RWPE1 (cell line): ENCODE results near the gene UBASH3A.

ENCODE experiments used
- CTCF ChIA-PET: fragments of 350-600 bp; sonication (Branson Sonifier 250); formaldehyde crosslinking; extraction: SDS; loops from one replicate; lab custom pipeline; 2021; lab: Yijun Ruan, JAX
- POLR2A ChIA-PET: fragments of 400-600 bp; formaldehyde crosslinking; extraction: SDS; loops from one replicate; lab custom pipeline; 2020; ENCODE audit warnings: antibody characterized with exemption; ENCODE audit not compliant: low non-redundant PET; lab: Yijun Ruan, JAX
- DNase-seq: peaks from one replicate; pipeline ENCODE4 v3.0.0; 2012; ENCODE audit warnings: low spot score
- H3K27ac ChIP-seq: fragments of 450-650 bp; 2 replicates; pipeline ENCODE4 v1.5.1; 2017
- TF ChIP-seq, protein P1 (sequence below): fragments of 450-650 bp; conservative IDR thresholded peaks from 2 replicates; pipeline ENCODE4 v1.5.1; 2017; ENCODE audit warnings: low read depth, mild to moderate bottlenecking

UBASH3A gene, protein sequence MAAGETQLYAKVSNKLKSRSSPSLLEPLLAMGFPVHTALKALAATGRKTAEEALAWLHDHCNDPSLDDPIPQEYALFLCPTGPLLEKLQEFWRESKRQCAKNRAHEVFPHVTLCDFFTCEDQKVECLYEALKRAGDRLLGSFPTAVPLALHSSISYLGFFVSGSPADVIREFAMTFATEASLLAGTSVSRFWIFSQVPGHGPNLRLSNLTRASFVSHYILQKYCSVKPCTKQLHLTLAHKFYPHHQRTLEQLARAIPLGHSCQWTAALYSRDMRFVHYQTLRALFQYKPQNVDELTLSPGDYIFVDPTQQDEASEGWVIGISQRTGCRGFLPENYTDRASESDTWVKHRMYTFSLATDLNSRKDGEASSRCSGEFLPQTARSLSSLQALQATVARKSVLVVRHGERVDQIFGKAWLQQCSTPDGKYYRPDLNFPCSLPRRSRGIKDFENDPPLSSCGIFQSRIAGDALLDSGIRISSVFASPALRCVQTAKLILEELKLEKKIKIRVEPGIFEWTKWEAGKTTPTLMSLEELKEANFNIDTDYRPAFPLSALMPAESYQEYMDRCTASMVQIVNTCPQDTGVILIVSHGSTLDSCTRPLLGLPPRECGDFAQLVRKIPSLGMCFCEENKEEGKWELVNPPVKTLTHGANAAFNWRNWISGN

DNA sequence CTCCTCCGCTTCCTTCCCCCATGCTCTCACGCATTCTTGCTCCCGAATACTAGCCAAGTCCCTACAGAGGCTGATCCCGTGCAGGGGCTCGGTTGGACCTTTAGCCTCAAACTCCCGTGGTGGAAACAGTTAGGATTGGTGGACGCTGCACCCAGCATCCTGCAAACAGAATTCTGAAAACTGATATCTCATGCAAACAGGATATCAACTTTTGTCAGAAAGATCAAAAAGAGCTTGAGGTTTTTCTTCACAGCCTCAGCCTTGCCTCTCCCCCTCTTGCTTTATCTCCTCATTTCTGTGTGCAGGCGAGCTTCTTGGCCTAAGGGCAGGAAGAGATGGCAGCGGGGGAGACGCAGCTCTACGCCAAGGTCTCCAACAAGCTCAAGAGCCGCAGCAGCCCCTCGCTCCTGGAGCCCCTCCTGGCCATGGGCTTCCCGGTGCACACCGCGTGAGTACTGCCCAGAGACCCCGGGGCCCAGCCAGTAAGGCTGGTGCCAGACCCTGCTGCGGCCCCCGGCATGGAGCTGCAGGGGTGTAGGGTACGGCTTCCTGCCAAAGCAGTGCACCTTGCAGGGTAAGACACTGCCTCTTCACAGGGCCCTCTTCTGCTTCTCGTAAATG, at the start of gene UBASH3A:
Gene UBASH3A (plus strand): TSS at position 292 of the 621 bp plus-strand sequence. CDS start 44 bp downstream, at position 336.
- ChIA-PET POLR2A (no interaction called here), CTCF (interaction anchor here (0.7 to 0.9 kb wide), 3 partner anchors 9 to 258 kb away, joined by 3 to 4 read pairs (median 3); no protein-coding TSS in a partner anchor)
- H3K27ac ChIP-seq, result no peak within 1 kb of the TSS
- DNase-seq, result no peak
- TF ChIP-seq, protein P1, sequence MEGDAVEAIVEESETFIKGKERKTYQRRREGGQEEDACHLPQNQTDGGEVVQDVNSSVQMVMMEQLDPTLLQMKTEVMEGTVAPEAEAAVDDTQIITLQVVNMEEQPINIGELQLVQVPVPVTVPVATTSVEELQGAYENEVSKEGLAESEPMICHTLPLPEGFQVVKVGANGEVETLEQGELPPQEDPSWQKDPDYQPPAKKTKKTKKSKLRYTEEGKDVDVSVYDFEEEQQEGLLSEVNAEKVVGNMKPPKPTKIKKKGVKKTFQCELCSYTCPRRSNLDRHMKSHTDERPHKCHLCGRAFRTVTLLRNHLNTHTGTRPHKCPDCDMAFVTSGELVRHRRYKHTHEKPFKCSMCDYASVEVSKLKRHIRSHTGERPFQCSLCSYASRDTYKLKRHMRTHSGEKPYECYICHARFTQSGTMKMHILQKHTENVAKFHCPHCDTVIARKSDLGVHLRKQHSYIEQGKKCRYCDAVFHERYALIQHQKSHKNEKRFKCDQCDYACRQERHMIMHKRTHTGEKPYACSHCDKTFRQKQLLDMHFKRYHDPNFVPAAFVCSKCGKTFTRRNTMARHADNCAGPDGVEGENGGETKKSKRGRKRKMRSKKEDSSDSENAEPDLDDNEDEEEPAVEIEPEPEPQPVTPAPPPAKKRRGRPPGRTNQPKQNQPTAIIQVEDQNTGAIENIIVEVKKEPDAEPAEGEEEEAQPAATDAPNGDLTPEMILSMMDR, result no peak

DNA sequence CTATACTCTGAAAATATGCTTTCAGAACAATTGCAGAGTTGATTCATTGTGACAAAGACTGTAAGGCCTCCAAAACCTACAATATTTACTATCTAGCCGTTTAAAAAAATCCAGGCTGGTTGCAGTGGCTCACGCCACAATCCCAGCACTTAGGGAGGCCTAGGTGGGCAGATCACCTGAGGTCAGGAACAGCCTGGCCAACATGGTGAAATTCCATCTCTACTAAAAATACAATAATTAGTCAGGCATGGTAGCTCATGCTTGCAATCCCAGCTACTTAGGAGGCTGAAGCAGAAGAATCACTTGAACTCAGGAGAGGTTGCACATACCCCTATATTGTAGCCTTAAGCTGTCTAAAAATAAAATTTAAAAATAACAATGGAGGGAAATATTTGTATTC, 47.7 kb upstream of the UBASH3A start:
- DNase-seq, result no peak
- TF ChIP-seq, protein P1, result no peak
- ChIA-PET CTCF (no interaction called here), POLR2A (no interaction called here)
- H3K27ac ChIP-seq, result no peak overlapping the region

DNA sequence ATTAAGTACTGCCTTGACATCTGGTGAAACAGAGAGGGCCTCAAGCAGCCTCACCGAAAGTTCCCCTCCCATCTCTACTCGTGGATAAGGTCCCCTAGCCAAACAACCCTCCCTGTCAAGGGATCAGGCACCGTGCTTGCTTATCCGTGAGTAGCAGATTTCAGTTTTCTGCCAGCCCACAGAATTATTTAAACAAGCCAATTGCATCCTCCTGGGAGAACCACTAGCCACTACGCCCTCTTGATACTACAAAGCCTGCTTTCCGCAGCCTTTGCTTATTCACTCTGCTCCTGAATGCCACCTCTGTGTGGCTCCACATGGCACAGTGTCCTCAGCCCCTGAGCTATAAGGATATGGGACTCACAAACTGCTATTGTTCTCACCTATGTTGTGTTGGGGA, 47.1 kb upstream of the UBASH3A start:
- no peak for DNase-seq
- ChIA-PET POLR2A (no interaction called here), CTCF (no interaction called here)
- TF ChIP-seq, protein P1, result no peak
- no peak overlapping the region for H3K27ac ChIP-seq

DNA sequence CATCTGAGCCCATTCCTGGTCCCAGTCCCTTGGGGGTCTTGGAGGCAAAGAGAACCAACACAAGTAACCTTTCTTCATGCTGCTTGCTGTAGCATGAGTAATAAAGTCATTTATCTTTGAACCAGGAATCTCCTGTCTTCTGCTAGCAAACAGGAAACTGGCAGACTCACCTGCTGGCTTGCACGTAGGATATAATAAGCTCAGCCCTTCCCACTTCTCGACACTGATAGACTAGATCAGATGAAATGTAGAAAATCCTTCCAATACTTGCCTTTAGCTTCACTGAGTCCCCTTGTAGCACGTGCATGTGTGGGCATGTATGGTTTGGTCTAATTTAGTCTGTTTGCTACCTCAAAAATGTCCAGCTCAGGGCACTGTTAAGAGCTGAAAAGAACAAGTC, 46.4 kb upstream of the UBASH3A start:
- CTCF ChIA-PET, result interaction anchor here (0.7 kb wide), 1 partner anchor 99 kb away, joined by 3 read pairs; no protein-coding TSS in a partner anchor
- no peak for DNase-seq
- no peak overlapping the region for H3K27ac ChIP-seq
- POLR2A ChIA-PET, result no interaction called here
- TF ChIP-seq, protein P1, result no peak

DNA sequence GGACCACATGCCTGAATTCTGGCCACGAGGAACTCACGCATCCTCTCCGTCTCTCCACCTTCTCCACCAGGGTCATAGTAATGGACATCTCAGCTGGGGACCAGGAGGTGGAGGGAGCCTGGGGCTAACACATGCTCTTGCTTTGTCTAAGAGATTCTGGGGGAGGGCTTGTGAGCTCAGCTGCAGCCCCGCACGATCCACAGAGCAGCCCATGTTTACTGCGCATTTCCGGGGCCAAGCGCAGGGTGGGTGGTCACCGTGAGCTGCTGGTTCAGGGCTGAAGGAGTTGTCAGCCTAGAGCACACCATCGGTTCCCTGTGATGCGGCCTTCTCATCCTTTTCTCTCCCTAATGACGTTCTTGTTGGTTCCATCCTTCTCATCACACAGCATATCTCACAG, 45.4 kb upstream of the UBASH3A start:
- ChIA-PET POLR2A (no interaction called here), CTCF (no interaction called here)
- no peak overlapping the region for H3K27ac ChIP-seq
- no peak for DNase-seq
- TF ChIP-seq, protein P1, result no peak

DNA sequence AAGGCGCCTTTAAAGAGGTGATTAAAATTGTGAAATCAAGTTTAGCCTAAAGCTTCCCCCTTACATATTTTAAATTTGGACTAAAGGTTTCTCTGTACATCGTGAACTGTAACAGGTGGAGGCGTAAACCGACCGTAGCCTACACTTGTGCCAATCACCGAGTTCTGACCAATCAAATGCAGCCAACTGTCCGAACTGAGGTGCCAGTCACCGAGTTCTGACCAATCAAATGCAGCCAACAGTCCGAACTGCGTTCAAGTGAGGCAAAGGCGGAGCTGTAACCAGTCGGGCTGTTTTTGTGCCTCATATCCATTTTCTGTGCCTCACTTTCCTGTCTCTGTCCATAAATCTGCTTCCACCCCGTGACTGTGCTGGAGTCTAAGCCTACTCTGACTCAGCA, 44.8 kb upstream of the UBASH3A start:
- CTCF ChIA-PET, result no interaction called here
- TF ChIP-seq, protein P1, result no peak
- POLR2A ChIA-PET, result no interaction called here
- no peak overlapping the region for H3K27ac ChIP-seq
- no peak for DNase-seq
